Renal pelvis (tissue), 4 donors: ENCODE data around the gene SHROOM1. TPM values are rescaled to one million over a fixed set of nuclear protein-coding genes. Genes with fewer than 3 reads are reported as not detected.

Experiments used
- DNase-seq: peaks from one replicate; pipeline ENCODE4 v3.0.0-alpha.2; 2013
- polyA plus RNA-seq, 3 donors: library from polyadenylated mRNA; unstranded; fragments of 120-200 nt; gene quantifications; one replicate each; pipeline ENCODE4 v1.2.1, GENCODE V29; 2013; ENCODE audit not compliant: insufficient read length in 3 of 3

The SHROOM1 gene
- polyA plus RNA-seq, 3 donors: 12.7 to 20.9 (median 20.6) TPM

- no peak for DNase-seq
Observed at GRCh38 chr5:132780577-132780976, 49.9 kb downstream of the SHROOM1 start.

GRCh38 chr5:132779961-132780360 is 50.5 kb downstream of the SHROOM1 start:
- DNase-seq: no peak

DNA sequence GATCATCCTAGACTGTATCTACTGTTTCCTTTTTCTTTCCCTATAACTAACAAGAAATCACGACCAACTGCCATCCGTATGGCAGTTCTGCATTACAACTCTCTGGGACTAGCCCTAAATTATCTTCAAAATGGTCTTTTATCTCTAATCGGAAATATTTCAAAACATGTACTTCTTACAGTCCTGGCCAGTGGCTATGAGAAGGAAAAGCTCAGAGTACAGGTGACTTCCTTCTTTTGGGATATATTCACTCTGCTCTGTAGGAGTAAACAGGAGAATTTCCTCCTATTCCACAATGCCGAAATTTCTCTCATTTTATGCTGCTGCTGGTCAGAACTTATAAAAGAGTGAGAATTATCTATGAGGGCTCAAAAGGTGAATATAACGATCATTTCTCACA is 51.6 kb downstream of the SHROOM1 start:
- no peak for DNase-seq

DNA sequence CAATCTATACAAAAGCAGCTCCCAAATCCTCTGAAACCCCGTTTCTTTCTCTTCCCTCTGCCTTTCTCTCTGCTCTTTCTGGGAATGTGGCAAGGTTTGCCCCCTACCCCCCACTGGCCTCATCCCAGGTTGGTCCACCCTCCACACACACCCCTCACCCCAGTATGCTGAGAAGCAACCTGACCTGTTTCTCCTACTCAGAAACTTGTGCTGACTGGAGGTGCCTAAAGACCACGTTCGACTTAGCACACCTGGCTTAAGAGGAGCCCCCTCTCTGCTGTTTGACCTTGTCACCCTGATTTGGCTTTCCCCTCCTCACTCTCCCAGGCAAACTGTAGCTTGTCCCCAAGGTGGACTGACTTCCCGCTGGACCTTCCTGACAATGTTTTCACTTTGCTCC is 52.3 kb downstream of the SHROOM1 start:
- no peak for DNase-seq

- peak; percentile 51 for DNase-seq
Observed at GRCh38 chr5:132777209-132778069, 53.0 kb downstream of the SHROOM1 start, which contains the start of gene SEPTIN8. Gene SEPTIN8, minus strand, starts transcription at chr5:132777239. Its CDS starts 102 bp downstream, at chr5:132777137.

DNA sequence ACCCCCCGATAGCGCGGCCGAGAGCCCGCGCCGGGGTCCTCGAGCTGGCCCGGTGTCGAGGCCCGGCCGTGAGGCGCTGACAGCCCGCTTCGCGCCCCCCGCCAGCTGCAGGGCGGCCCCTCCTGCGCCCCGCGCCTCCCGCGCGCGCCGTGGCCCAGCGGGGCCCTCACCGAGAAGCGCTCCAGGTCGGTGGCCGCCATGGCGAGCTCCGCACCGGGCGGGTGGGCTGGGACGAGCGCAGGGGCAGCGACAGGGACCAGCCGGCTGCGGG is 53.6 kb downstream of the SHROOM1 start:
- no peak for DNase-seq

GRCh38 chr5:132776131-132776937 is 54.1 kb downstream of the SHROOM1 start:
- DNase-seq: peak; percentile 57

DNA sequence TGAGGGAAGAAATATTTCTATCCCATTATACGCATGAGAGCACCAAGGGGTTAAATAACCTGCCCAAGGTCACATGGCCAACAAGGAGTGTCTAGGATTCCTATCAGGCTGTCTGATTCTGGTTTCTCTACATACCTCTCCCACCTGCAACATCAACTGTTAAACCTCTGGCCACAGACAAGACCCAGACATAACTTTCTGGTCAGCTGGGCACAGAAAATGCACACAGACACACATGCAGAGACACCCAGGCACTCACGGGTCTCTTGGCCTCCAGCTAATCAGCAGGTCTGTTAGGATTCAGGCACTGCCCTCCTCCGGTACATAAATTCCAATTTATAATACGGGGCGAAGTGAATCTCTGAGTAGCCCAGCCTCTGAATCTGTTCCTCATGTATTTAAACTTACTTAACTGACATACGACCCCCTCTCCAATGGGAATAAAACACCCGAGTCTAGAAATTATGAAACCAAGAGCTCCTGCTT is 54.9 kb downstream of the SHROOM1 start:
- peak; percentile 50 for DNase-seq

DNA sequence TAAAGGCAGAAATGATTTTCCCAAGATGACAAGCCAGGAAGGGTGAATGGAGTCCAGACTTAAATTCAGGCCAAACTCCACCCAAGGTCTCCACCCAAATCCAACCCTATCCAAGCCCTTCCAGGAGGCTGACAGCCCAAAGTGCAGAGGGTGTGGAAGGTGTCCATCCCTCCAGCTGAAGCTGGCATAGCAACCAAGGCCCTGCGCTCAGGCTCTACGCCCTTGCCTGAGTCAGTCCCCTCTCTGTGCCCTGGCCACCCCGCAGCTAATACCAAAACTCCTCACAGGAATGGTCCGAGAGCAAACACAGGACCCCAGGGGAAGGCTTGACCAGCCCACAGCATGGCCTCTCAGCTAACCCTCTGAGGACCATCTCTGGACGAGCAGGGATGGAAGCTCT is 55.6 kb downstream of the SHROOM1 start:
- no peak for DNase-seq

DNA sequence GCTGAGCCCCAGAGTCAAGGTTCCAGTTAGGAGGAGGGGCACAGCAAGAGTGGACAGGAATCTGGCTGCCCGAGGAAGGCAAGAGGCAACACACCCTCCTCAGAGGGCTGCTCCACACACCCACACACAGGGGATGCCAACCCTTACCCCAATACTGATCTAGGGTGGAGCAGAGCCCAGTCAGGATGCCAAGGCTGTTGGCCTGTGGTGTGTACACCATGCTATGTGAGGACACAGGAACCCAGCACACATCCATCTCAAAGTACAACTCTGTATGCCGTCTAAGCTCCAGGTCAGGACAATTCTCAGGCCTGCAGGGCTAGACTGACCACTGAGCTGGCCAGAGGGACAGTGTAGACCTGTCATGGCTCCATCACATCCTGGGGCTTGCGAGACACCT is 56.0 kb downstream of the SHROOM1 start:
- no peak for DNase-seq

- DNase-seq: no peak
Observed at GRCh38 chr5:132773601-132774355, 56.7 kb downstream of the SHROOM1 start.

DNA sequence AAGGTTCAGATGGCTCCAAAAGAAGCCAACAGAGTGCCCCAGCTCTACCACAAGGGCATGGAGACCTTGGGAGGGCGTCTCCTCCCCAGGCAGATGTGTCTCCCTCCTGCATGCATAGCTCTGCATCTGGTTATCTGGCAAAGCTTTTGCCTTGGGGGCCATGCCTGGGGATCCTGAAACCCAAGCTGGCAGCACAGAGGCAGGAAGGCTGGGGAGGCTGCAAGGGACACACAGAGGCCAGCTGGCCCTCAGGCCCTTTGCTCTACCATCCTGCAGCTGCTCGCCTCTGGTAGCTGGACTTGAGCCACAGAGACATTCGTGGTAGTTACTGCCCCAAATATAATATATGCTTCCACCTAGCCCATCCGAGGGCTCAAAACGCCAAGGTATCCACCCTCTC is 57.3 kb downstream of the SHROOM1 start:
- DNase-seq: no peak

DNA sequence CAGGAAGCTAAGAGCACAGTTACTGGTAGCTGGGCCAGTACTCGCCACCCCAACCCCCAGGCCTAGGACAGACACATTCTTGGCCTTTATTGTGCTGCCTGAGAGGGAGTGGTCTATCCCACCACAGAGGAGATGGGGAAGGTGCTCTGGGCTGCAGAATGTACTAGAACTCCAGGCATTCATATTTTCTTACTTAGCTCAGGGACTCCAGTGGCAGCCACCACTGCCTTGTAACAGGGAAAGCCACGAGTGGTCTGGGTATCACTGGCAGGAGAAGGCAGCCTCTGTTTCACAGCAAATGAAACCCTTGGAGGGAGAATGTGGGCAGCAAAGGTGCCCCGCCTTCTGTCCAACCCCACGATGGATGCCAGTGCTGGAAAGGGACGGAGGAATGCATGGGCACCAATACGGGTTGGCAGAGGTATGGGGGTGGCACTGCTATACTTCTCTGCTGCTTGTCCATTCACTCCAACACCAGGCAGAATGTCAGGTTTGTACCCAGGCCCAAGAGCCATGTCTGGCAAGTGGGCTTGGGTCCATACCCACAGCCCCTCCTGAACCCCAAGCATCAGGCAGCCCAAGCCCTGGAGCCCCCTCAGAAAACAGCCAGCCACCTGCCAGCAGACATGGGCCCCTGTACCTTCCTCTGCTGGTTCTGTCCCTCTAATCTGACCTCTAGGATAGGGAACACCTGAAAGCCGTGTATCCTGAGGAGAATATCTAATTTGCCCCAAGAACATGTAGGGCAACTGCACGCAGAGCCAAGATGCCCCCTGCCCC is 58.0 kb downstream of the SHROOM1 start:
- no peak for DNase-seq

Other genes with a start within 250 kb of the SHROOM1 start
- under 1 TPM in 1 of 3 donors, not detected in 2; 0.12 TPM for gene IL13, start 172.5 kb downstream of the SHROOM1 start, polyA plus RNA-seq
- under 1 TPM in 1 of 3 donors, not detected in 2; 0.37 TPM for gene IL4, start 156.7 kb downstream of the SHROOM1 start, polyA plus RNA-seq
- gene KIF3A, start 93.1 kb downstream of the SHROOM1 start, polyA plus RNA-seq: 10 to 100 TPM; 19.7 to 35.9 (median 23.5) TPM
- gene CCNI2, start 83.2 kb downstream of the SHROOM1 start, polyA plus RNA-seq: 1 to 10 TPM; 2.6 to 4.1 (median 3.1) TPM
- gene SEPTIN8, start 53.4 kb downstream of the SHROOM1 start, polyA plus RNA-seq: 10 to 100 TPM; 79.1 to 87.7 (median 84.1) TPM
- 1 to 10 TPM; 3.9 to 5.2 (median 4.9) TPM for gene SOWAHA, start 17.3 kb downstream of the SHROOM1 start, polyA plus RNA-seq
- gene GDF9, start 35.8 kb upstream of the SHROOM1 start, polyA plus RNA-seq: 1 to 10 TPM; 1.1 to 2.2 (median 2.0) TPM
- gene UQCRQ, start 36.0 kb upstream of the SHROOM1 start, polyA plus RNA-seq: 100 to 1,000 TPM; 199 to 253 (median 242) TPM
- gene LEAP2, start 43.0 kb upstream of the SHROOM1 start, polyA plus RNA-seq: 1 to 10 TPM; 4.0 to 9.9 (median 8.0) TPM
- gene AFF4, start 133.0 kb upstream of the SHROOM1 start, polyA plus RNA-seq: 10 to 100 TPM; 52.5 to 67.5 (median 64.0) TPM
- 10 to 100 TPM; 29.5 to 33.1 (median 30.9) TPM for gene ZCCHC10, start 195.9 kb upstream of the SHROOM1 start, polyA plus RNA-seq
- 100 to 1,000 TPM; 110 to 138 (median 131) TPM for gene HSPA4, start 221.4 kb upstream of the SHROOM1 start, polyA plus RNA-seq